GM13976 (cell line): Measurements from ENCODE around the gene ZNF687.

Source experiments
- DNase-seq: peaks from one replicate; pipeline ENCODE4 v3.0.0; 2012; ENCODE audit warnings: low spot score
- CTCF ChIP-seq: IDR thresholded peaks from 2 replicates; pipeline ENCODE4 v1.5.1; 2012; ENCODE audit warnings: borderline replicate concordance, mild to moderate bottlenecking; ENCODE audit not compliant: insufficient read depth; ENCODE audit errors: extremely low read depth, missing control alignments, control extremely low read depth
- in situ Hi-C: fragments of 300-500 bp; cut with MboI; formaldehyde crosslinking; loops from one replicate; pipeline ENCODE4 v1.12.0; 2022; ENCODE audit warnings: low sequenced_read_pairs, mixed read lengths, inconsistent platforms; ENCODE audit not compliant: unreplicated experiment

Gene ZNF687

GRCh38 chr1:151243683-151244216, 38.3 kb upstream of the ZNF687 start:
- no peak for DNase-seq
- in situ Hi-C loops: no loop called here
- TF ChIP-seq CTCF: no peak

GRCh38 chr1:151246786-151247185, 35.3 kb upstream of the ZNF687 start:
- in situ Hi-C loops: no loop called here
- no peak for TF ChIP-seq CTCF
- no peak for DNase-seq

GRCh38 chr1:151251656-151252470, 30.2 kb upstream of the ZNF687 start:
- in situ Hi-C loops: no loop called here
- TF ChIP-seq CTCF: peak; percentile 79
- DNase-seq: peak; percentile 81

- DNase-seq: peak; percentile 99
- TF ChIP-seq CTCF: no peak
- in situ Hi-C loops: no loop called here
Measured at GRCh38 chr1:151254217-151255213, 27.6 kb upstream of the ZNF687 start, which contains the start of gene PSMD4. Gene PSMD4, plus strand, starts transcription at chr1:151254734. Its CDS starts 49 bp downstream, at chr1:151254783.

DNA sequence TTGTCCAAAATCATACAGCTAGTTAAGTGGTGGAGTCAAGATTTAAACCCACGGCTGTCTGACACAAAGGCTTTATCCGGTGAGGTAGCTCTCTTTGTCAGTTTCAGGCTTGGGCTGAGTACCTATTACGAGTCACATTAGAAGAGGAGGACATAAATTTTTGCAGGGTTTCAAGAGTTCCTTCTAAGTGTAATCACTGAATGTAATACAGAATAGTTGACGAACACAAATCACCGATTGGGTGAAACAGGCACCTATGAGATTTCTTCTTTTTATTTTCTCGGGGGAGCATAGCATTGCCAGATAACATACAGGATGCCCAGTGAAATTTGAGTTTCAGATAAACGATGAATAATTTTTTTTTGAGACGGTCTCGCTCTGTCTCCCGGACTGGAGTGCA, 26.7 kb upstream of the ZNF687 start:
- TF ChIP-seq CTCF: no peak
- DNase-seq: no peak
- in situ Hi-C loops: no loop called here

DNA sequence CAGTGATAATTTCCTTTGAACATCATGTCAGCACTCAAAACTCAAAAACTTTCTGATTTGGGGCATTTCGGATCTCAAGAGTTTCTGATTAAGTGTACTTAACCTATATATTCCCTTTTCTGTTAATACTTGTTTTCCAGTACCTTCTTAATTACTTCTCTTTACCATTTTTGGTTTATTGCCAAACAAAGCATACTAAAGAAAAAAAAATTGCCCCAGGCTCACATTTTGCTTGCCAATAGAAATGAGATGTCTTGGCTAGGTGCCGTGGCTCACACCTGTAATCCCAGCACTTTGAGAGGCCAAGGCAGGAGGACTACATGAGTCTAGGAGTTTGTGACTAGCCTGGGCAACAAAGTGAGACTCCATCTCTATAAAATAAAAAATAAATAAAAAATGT, 22.7 kb upstream of the ZNF687 start:
- in situ Hi-C loops: no loop called here
- TF ChIP-seq CTCF: no peak

More for the DNA sequence above, 22.7 kb upstream of the ZNF687 start:
- no peak for DNase-seq
